ENCODE measurements around the gene SPATA20.

SPATA20 gene

DNA sequence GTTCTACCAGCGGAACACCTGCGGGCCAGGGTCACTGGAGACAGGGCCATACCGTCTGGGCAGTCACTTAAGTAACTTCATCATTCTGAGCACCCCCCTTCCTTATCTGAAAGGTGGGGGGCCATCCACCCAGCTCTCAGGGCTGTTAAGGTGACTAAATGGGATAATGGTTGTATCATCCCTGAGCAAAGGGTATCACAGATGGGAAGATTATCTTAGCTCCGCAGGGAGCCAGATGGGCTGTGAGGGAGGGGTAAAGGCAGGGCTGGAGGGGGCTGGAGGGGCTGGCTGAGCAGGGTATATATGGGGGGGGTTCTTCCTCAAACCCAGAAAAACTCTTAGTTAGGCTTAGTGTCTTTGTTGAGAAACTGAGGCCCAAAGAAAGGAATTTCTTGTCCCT, 10.7 kb downstream of the SPATA20 start:
- DNase-seq (ENCODE audit: low read depth in 1 of 2, low spot score in 1 of 2), result no peak

DNA sequence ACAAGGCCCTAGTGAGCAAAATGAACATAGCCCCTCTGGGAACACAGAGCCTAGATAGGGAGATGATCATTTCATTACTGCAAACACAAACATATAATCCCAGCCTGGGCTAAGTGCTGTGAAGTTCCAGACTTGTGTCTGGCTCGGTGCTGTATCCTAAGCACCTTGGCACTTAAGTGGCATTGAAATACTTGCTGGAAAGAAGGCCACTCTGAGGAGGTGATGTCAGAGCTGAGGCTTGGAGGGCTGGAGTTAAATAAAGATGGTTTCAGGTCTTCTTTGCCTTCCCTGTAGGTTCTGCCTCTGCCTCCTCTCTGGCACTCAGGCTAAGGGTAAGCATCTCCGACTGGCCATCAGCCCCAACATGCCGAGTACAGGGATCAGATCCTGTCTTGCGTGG, 11.1 kb downstream of the SPATA20 start:
- no peak for DNase-seq (ENCODE audit: low read depth in 1 of 2, low spot score in 1 of 2)

DNA sequence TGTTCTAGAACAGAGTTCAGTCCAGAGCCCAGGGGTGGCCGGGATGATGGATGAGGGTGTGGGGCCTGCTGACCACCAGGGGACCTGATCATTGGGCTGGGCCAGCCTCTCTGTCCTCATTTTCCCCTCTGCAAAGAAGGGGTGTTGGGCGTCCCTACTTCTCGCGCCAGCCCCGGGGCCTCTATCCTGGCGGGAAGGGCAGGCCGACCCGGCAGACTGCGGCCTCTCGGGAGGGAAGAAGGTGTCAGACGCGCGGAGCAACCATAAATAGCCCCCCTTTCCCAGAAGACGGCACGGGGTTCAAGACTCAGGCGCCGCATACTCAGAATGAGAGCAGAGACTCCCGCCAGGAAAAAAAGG, 11.6 kb downstream of the SPATA20 start:
- DNase-seq (ENCODE audit: low read depth in 1 of 2, low spot score in 1 of 2), result no peak

DNA sequence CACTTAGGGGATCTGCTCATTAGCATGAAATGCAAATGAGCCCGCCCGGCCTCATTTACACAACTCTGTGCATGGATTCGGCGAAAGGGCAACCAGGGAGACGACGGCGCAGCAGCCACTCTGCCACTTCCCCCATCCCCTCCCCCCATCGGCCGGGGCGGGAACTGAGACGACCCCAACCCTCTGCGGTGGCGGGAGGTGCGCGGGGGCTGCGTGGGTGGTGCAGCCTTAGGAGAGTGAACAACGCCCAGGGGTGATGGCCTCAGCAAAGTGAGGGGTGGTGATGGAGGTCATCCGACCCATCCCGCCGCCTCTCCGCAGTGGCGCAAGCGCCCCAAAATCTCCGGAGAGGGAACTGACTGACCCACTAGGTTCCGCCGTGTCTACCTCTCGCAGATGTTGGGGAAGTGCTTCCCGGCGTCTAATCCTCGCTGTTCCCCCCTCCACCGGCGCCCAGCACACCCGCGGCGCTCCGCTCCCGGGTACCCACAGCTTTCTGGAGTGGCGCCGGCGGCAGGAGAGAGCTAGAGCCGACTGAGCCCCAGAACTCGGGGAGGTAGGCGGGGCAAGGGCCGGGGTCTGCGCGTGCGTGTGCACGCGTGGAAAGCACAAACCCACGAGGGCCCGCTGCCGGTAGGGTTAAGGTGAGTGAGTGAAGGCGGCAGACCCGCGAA, 12.1 kb downstream of the SPATA20 start:
- DNase-seq (ENCODE audit: low read depth in 1 of 2, low spot score in 1 of 2), result no peak

GRCh38 chr17:50559674-50560184, 12.8 kb downstream of the SPATA20 start:
- no peak for DNase-seq (ENCODE audit: low read depth in 1 of 2, low spot score in 1 of 2)

GRCh38 chr17:50560185-50560824, 13.3 kb downstream of the SPATA20 start, which contains the start of gene CACNA1G:
CACNA1G (plus strand) TSS chr17:50560715; CDS start chr17:50561460, 745 bp downstream.
- DNase-seq (ENCODE audit: low read depth in 1 of 2, low spot score in 1 of 2), result peak; percentile 76 to 84

GRCh38 chr17:50560931-50561745, 14.2 kb downstream of the SPATA20 start:
- no peak for DNase-seq (ENCODE audit: low read depth in 1 of 2, low spot score in 1 of 2)

- DNase-seq (ENCODE audit: low read depth in 1 of 2, low spot score in 1 of 2), result no peak
Observed at GRCh38 chr17:50561746-50562141, 14.8 kb downstream of the SPATA20 start.

DNA sequence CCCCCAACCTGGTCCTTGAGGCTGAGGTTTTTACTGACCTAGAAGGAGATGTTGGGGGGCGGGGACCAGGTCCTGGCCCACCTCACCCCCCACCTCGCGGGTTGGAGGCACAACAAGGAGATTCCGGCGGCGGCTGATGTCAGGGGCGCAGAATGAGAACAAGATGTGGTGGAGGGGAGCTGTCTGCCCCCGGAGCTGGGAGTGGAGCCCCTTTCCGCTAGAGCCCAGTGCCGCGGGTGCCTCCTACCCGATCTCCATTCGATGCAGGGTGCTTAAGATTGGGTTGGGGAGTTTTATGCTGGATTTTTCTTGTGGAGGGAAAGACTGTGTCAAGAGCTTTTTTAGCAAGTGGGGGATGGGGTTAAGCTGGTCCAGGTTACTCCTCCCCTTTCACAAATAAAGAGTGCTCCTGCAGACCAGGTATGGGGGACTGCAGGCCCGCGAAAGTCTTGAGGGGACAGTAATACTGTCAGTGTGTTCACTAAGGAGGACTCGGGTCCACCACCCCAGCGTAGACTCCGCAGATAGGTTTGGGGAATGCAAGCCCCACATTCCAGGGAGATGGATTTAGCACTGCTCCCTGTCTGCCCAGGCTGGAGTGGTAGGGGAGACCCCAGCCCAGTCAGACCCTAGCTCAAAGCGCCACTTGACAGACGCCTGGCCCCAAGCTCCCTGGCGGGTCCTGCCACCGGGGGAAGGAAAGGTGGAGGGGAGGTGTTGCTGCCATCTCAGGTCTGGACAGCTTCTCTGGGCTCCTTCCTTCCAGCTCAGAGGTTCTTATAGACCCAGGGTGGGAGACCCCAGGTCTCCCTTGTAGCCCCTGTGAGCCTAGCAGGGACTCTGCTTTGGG, 15.5 kb downstream of the SPATA20 start:
- no peak for DNase-seq (ENCODE audit: low read depth in 1 of 2, low spot score in 1 of 2)

DNA sequence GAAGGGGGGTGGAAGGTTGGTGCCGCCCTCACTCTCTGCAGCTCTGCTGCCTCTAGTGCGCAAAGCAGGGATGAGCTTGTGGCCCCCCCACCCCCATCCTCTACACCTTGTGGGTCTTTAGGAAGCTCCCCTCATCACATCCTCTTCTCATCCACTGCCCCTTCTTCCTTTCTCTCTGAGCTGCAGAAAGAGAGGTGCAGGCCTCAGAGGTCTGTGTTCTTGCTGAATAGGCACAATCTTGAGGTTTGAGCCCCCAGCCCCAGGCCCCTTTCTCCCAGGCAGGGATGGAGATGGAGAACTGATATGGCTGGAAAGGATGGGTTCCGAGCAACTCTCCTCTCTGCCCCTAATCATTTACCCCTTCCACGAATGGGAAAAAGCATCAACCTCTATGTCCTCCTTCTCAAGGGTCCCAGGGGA, 16.1 kb downstream of the SPATA20 start:
- DNase-seq (ENCODE audit: low read depth in 1 of 2, low spot score in 1 of 2), result no peak

DNA sequence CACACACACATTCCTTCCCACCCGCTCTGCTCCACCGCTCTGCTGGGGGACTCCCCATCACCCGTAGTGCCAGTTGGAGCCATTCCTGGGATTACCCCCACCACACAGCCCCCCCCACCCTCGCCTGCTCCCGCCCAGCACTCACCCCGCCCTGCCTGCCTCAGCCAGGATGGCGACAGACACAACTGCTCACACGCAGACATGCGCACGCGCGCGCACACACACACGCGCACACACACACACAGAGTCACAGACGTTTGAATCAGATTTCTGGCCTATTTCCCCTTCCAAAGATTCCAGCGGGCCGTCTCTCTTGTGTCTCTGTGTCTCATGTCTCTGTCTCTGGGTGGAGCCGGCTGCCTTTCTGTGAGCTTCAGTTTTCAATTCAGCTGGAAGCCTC, 17.9 kb downstream of the SPATA20 start:
- DNase-seq (ENCODE audit: low read depth in 1 of 2, low spot score in 1 of 2), result no peak

GRCh38 chr17:50565402-50566350, 18.7 kb downstream of the SPATA20 start:
- no peak for DNase-seq (ENCODE audit: low read depth in 1 of 2, low spot score in 1 of 2)

GRCh38 chr17:50566886-50567285, 19.9 kb downstream of the SPATA20 start:
- no peak for DNase-seq (ENCODE audit: low read depth in 1 of 2, low spot score in 1 of 2)

GRCh38 chr17:50568659-50569058, 21.7 kb downstream of the SPATA20 start:
- DNase-seq (ENCODE audit: low read depth in 1 of 2, low spot score in 1 of 2), result no peak

GRCh38 chr17:50569592-50569991, 22.6 kb downstream of the SPATA20 start:
- DNase-seq (ENCODE audit: low read depth in 1 of 2, low spot score in 1 of 2), result no peak

GRCh38 chr17:50570032-50570431, 23.1 kb downstream of the SPATA20 start:
- no peak for DNase-seq (ENCODE audit: low read depth in 1 of 2, low spot score in 1 of 2)

- no peak for DNase-seq (ENCODE audit: low read depth in 1 of 2, low spot score in 1 of 2)
Observed at GRCh38 chr17:50570528-50570927, 23.6 kb downstream of the SPATA20 start.

DNA sequence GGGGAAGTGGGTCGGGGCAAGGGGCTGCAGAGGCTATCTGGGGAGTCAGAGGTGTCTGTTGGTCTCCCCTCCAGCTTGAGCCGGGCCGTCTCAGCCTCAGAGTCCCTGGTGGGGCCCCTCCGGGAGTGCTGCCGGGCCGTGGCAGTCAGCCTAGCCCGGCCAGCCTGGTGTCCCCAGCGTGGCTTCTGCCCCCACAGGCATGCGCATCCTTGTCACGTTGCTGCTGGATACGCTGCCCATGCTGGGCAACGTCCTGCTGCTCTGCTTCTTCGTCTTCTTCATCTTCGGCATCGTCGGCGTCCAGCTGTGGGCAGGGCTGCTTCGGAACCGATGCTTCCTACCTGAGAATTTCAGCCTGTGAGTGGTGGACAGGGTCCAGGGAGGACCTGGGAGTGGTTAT, 24.7 kb downstream of the SPATA20 start:
- DNase-seq (ENCODE audit: low read depth in 1 of 2, low spot score in 1 of 2), result no peak

GRCh38 chr17:50572541-50572940, 25.6 kb downstream of the SPATA20 start:
- DNase-seq (ENCODE audit: low read depth in 1 of 2, low spot score in 1 of 2), result no peak
